ENCODE results near the gene STYX.
"Not testable (repeated sequence)": the region's sequence is repeated elsewhere in the genome, so short reads cannot be mapped to it uniquely, and the experiment has no call there.

The STYX gene

DNA sequence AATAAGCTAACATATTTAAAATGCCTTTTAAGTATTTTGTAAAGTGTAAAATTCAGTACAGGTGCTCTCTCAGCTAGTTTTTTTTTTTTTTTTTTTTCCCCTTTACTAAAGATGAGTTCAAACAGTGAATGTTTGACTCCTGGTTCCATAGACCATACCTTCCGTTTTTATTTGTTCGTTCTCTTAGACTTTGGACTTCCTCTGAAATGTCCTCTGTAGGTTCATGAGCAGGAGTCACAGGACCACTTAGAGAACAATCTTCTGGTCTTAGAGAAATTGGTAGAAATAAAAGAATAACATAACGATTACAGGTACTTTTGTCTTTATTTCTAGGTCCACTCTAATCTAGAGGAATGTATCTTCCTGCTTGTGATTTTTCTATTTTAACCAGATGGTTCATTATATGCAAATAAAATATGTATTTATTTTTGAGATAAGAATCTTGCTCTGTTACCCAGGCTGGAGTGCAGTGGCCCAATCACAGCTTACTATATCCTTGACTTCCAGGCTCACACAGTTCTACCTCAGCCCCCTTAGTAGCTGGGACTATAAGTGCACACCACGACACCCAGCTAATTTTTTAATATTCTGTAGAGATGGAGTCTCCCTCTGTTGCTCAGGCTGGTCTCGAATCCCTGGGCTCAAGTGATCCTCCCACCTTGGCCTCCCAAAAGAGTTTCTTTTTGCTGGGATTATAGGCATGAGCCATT, 25.8 kb downstream of the STYX start:
- no peaks in the 10 kb centered on the region; the same call in 1 of the 2 replicates for H3F3A ChIP-seq (ENCODE audit: insufficient read depth, low read length)
- H3K27me3 ChIP-seq (ENCODE audit: insufficient read depth, low read length): no peaks in the 10 kb centered on the region
- H3K36me3 ChIP-seq (ENCODE audit: insufficient read depth, low read length): peaks cover 32% of the 10 kb centered on the region
- no peak overlapping the region for H3K27ac ChIP-seq (ENCODE audit: low read depth, low read length, poor library complexity, severe bottlenecking)
- no peaks in the 10 kb centered on the region for H3K9me2 ChIP-seq (ENCODE audit: low read depth, low read length)
- H4K20me1 ChIP-seq (ENCODE audit: insufficient read depth, low read length): no peaks in the 10 kb centered on the region
- H3K9me3 ChIP-seq (ENCODE audit: low read length): no peaks in the 10 kb centered on the region; the same call in 1 of the 2 replicates
- H3K4me2 ChIP-seq (ENCODE audit: low read length): no peak overlapping the region
- no peak overlapping the region for H3K9ac ChIP-seq (ENCODE audit: low read length)
- TF ChIP-seq EZH2 (IDR thresholded peaks at IDR 0.05; ENCODE audit: borderline replicate concordance, low read length): no peak
- TF ChIP-seq, protein P1, sequence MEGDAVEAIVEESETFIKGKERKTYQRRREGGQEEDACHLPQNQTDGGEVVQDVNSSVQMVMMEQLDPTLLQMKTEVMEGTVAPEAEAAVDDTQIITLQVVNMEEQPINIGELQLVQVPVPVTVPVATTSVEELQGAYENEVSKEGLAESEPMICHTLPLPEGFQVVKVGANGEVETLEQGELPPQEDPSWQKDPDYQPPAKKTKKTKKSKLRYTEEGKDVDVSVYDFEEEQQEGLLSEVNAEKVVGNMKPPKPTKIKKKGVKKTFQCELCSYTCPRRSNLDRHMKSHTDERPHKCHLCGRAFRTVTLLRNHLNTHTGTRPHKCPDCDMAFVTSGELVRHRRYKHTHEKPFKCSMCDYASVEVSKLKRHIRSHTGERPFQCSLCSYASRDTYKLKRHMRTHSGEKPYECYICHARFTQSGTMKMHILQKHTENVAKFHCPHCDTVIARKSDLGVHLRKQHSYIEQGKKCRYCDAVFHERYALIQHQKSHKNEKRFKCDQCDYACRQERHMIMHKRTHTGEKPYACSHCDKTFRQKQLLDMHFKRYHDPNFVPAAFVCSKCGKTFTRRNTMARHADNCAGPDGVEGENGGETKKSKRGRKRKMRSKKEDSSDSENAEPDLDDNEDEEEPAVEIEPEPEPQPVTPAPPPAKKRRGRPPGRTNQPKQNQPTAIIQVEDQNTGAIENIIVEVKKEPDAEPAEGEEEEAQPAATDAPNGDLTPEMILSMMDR (IDR thresholded peaks at IDR 0.05; ENCODE audit: low read length): no peak
- no peak overlapping the region for H2AFZ ChIP-seq (ENCODE audit: low read length)
- no peaks in the 10 kb centered on the region; the same call in 1 of the 2 replicates for H3K79me2 ChIP-seq (ENCODE audit: insufficient read depth, low read length)
- no peaks in the 10 kb centered on the region for H3K4me1 ChIP-seq (ENCODE audit: insufficient read depth, low read length, severe bottlenecking)
- no peak overlapping the region for H3K4me3 ChIP-seq (ENCODE audit: low read depth, low read length, poor library complexity, severe bottlenecking)

DNA sequence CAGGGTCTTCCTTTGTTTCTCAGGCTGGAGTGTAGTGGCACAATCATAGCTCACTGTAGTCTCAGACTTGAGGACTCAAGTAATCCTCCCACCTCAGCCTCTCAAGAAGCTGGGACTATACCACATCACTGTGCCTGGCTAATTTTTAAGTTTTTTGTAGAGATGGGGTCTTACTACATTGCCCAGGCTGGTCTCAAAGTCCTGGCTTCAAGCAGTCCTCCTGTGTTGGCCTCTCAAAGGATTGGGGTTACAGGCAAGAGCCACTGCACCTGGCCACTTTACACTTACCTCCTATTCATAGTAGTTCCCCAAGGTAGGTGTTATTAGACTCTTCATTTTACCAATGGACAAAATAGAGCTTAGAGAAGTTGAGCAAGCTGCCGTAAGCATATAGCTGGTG, 29.2 kb downstream of the STYX start:
- H3K27me3 ChIP-seq (ENCODE audit: insufficient read depth, low read length): no peaks in the 10 kb centered on the region
- no peak overlapping the region for H3K9ac ChIP-seq (ENCODE audit: low read length)
- H3F3A ChIP-seq (ENCODE audit: insufficient read depth, low read length): no peaks in the 10 kb centered on the region; the same call in 1 of the 2 replicates
- no peaks in the 10 kb centered on the region; the same call in 1 of the 2 replicates for H3K79me2 ChIP-seq (ENCODE audit: insufficient read depth, low read length)
- H3K9me2 ChIP-seq (ENCODE audit: low read depth, low read length): no peaks in the 10 kb centered on the region
- no peak overlapping the region for H3K4me2 ChIP-seq (ENCODE audit: low read length)
- H4K20me1 ChIP-seq (ENCODE audit: insufficient read depth, low read length): no peaks in the 10 kb centered on the region
- no peak overlapping the region for H3K27ac ChIP-seq (ENCODE audit: low read depth, low read length, poor library complexity, severe bottlenecking)
- no peaks in the 10 kb centered on the region for H3K4me1 ChIP-seq (ENCODE audit: insufficient read depth, low read length, severe bottlenecking)
- H3K9me3 ChIP-seq (ENCODE audit: low read length): no peaks in the 10 kb centered on the region; the same call in 1 of the 2 replicates
- H3K36me3 ChIP-seq (ENCODE audit: insufficient read depth, low read length): peaks cover 30% of the 10 kb centered on the region
- TF ChIP-seq, protein P1 (IDR thresholded peaks at IDR 0.05; ENCODE audit: low read length): no peak
- no peak for TF ChIP-seq EZH2 (IDR thresholded peaks at IDR 0.05; ENCODE audit: borderline replicate concordance, low read length)
- H2AFZ ChIP-seq (ENCODE audit: low read length): no peak overlapping the region
- H3K4me3 ChIP-seq (ENCODE audit: low read depth, low read length, poor library complexity, severe bottlenecking): no peak overlapping the region

DNA sequence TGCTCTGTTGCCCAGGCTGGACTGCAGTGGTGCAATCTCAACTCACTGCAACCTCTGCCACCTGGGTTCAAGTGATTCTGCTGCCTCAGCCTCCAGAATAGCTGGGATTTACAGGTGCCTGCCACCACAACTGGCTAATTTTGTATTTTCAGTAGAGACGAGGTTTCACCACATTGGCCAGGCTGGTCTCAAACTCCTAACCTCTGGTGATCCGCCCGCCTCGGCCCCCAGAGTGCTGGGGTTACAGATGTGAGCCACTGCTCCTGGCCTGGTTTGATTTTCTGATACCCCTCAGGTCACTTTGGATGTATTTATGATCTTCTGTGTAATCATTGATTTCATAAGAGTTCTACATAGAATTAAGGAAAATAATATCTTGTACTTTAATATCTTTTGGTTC, 33.0 kb downstream of the STYX start:
- not testable (repeated sequence) for H3K4me1 ChIP-seq (ENCODE audit: insufficient read depth, low read length, severe bottlenecking); H3K9me3 ChIP-seq (ENCODE audit: low read length); H3K9ac ChIP-seq (ENCODE audit: low read length); H2AFZ ChIP-seq (ENCODE audit: low read length); H3F3A ChIP-seq (ENCODE audit: insufficient read depth, low read length); H4K20me1 ChIP-seq (ENCODE audit: insufficient read depth, low read length); H3K27me3 ChIP-seq (ENCODE audit: insufficient read depth, low read length); H3K4me3 ChIP-seq (ENCODE audit: low read depth, low read length, poor library complexity, severe bottlenecking); H3K79me2 ChIP-seq (ENCODE audit: insufficient read depth, low read length); H3K9me2 ChIP-seq (ENCODE audit: low read depth, low read length); H3K27ac ChIP-seq (ENCODE audit: low read depth, low read length, poor library complexity, severe bottlenecking); H3K4me2 ChIP-seq (ENCODE audit: low read length)
- H3K36me3 ChIP-seq (ENCODE audit: insufficient read depth, low read length): peaks cover 37% of the 10 kb centered on the region

All from OCI-LY1 (cell line).